Measurements from ENCODE around the gene ZBTB17. TPM values are rescaled to one million over a fixed set of nuclear protein-coding genes. Genes with fewer than 3 reads are reported as not detected.

The ZBTB17 gene
- total and polyA plus RNA-seq, 8 donors: 16.2 to 106 (median 18.0) TPM

DNA sequence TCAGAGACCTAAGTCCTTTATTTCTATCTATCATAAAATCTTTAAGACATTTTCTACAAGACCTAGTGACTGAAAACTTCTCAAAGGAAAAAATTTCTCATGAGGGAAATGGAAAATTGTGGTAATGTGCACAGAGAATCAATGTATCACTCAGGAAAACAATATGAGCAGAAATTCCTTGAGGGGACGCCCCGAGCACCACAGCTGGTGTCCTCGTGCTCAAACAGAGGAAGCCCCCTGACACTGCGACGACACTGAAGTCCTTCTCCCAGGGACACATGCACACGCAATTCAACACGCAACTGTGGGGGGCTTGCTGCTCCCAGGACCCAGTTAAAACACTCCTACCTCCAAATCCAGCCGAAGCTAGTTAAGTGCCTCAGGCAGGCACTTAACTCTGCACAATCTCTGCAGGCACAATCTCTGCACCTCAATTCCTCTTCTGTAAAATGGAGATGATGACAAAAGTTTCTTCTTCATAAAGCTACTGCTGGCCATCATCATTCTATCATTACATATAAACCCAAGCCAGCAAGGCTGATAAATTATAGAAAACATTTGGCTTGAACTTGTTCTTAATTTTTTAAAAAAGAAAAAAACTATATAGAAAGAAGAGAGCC, 16.0 kb downstream of the ZBTB17 start:
- FAIRE-seq: no peak
- H3K9me3 ChIP-seq: no peaks in the 10 kb centered on the region
- WGBS, 2 donors: 85 to 96% methylated on average over 8 of the region's 8 CpGs

DNA sequence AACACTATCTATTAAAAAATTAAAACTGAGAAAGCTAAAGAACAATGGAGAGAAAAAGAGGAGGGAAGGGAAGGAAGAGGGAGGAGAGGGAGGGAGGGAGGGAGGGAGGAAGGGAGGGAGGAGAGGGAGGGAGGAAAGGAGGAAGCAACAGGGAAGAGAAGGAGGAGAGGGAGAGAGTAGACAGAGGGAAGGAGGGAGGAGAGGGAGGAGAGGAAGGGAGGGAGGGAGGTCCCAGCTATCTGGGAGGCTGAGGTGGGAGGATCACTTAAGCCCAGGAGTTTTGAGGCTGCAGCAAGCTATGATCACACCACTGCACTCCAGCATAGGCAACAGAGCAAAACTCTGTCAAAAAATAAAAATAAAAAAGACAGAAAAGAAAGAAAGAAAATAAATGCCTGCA, 16.5 kb downstream of the ZBTB17 start:
- H3K36me3 ChIP-seq: no peaks in the 10 kb centered on the region
- FAIRE-seq (no peak), ATAC-seq (no peak), DNase-seq (no peak)
- no peak overlapping the region for H3K4me3 ChIP-seq
- no peaks in the 10 kb centered on the region for H3K27me3 ChIP-seq
- H3K9me3 ChIP-seq: no peaks in the 10 kb centered on the region
- intact Hi-C loops (cut with DNase I): no loop called here
- H3K27ac ChIP-seq: no peak overlapping the region
- TF ChIP-seq, protein P1, sequence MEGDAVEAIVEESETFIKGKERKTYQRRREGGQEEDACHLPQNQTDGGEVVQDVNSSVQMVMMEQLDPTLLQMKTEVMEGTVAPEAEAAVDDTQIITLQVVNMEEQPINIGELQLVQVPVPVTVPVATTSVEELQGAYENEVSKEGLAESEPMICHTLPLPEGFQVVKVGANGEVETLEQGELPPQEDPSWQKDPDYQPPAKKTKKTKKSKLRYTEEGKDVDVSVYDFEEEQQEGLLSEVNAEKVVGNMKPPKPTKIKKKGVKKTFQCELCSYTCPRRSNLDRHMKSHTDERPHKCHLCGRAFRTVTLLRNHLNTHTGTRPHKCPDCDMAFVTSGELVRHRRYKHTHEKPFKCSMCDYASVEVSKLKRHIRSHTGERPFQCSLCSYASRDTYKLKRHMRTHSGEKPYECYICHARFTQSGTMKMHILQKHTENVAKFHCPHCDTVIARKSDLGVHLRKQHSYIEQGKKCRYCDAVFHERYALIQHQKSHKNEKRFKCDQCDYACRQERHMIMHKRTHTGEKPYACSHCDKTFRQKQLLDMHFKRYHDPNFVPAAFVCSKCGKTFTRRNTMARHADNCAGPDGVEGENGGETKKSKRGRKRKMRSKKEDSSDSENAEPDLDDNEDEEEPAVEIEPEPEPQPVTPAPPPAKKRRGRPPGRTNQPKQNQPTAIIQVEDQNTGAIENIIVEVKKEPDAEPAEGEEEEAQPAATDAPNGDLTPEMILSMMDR (IDR thresholded peaks at IDR 0.05): no peak
- peaks cover 0 to 8% (median 2%) of the 10 kb centered on the region in 3 donors for H3K4me1 ChIP-seq

More for the DNA sequence above, 16.0 kb downstream of the ZBTB17 start:
- H3K4me3 ChIP-seq: no peak overlapping the region
- DNase-seq (no peak), ATAC-seq (no peak)
- H3K27me3 ChIP-seq: no peaks in the 10 kb centered on the region
- H3K27ac ChIP-seq: no peak overlapping the region
- H3K4me1 ChIP-seq: peaks cover 0 to 8% (median 2%) of the 10 kb centered on the region in 3 donors
- no peaks in the 10 kb centered on the region for H3K36me3 ChIP-seq
- intact Hi-C loops (cut with DNase I): no loop called here
- TF ChIP-seq, protein P1 (IDR thresholded peaks at IDR 0.05): no peak

DNA sequence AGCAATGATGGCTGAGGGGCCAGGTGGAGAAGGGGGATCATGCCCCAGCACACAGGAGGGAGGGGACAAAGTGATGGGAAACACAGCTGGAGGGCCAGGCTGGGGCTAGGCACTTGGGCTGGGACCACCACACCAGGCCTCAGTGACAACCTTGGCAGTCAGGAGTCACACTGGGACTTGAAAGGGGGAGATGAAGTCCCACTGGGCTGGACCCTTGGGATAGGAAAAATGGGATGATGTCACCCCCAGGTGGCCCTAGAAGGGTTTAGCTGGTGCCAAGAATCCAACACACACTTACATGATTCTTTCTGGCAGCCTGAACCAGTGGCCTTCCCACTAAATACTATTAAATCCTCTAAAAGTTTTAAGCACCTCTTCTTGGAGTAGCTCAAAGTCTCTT, 17.1 kb downstream of the ZBTB17 start:
- Histone ChIP-seq H3K9me3 (no peaks in the 10 kb centered on the region), H3K4me3 (no peak overlapping the region), H3K27ac (no peak overlapping the region), H3K27me3 (no peaks in the 10 kb centered on the region), H3K36me3 (no peaks in the 10 kb centered on the region), H3K4me1 (peaks cover 0 to 8% (median 2%) of the 10 kb centered on the region in 3 donors)
- ATAC-seq (peak in 3 of 4 donors; percentile 43 to 77 (median 47)), FAIRE-seq (no peak), DNase-seq (no peak)
- TF ChIP-seq, protein P1 (IDR thresholded peaks at IDR 0.05): no peak
- intact Hi-C loops (cut with DNase I): no loop called here

DNA sequence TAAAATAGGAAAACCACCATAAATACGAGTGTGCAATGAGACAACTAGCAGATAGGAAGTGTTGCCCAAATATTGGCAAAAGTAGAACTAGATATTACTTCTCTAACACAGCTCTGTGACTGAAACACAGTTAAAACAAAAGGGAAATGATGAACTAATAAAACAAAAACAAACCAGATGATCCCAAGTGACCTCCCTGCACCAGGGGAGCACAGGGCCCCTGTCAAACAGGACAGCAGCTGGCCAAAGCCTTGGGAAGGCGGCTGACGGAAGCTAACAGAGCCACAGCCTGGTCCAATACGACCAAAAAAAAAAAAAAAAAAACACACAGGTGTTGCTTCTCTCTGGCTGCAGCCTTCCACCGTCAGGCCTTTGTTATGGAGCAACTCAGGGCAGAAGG, 17.8 kb downstream of the ZBTB17 start:
- no peaks in the 10 kb centered on the region for H3K27me3 ChIP-seq
- peaks cover 0 to 8% (median 2%) of the 10 kb centered on the region in 3 donors for H3K4me1 ChIP-seq
- TF ChIP-seq, protein P1 (IDR thresholded peaks at IDR 0.05): no peak
- H3K4me3 ChIP-seq: no peak overlapping the region
- ATAC-seq: peak; percentile 12 to 58 (median 40)
- no peaks in the 10 kb centered on the region for H3K9me3 ChIP-seq
- intact Hi-C loops (cut with DNase I): no loop called here
- H3K36me3 ChIP-seq: no peaks in the 10 kb centered on the region
- no peak for DNase-seq
- FAIRE-seq: no peak
- 50 to 57% methylated on average over 5 of the region's 5 CpGs for WGBS, 2 donors
- no peak overlapping the region for H3K27ac ChIP-seq

Data from pancreas (tissue), 10 donors.